ENCODE results near the gene DGCR8. TPM values are rescaled to one million over a fixed set of nuclear protein-coding genes. Genes with fewer than 3 reads are reported as not detected.

The DGCR8 gene
- total RNA-seq, 1 experiment from 2014 or later, result 16.4 TPM

GRCh38 chr22:20135806-20136602 is 56.0 kb downstream of the DGCR8 start:
- no peak overlapping the region for H2AFZ ChIP-seq (ENCODE audit: low read length)
- no peaks in the 10 kb centered on the region for H3K9me3 ChIP-seq (ENCODE audit: low read length)
- H3K27ac ChIP-seq (ENCODE audit: low read length), result no peak overlapping the region
- peaks cover 27% of the 10 kb centered on the region for H3K4me1 ChIP-seq (ENCODE audit: low read length)
- no peaks in the 10 kb centered on the region for H3K9me2 ChIP-seq (replicated peaks; ENCODE audit: insufficient read depth, low read length)
- H4K20me1 ChIP-seq (ENCODE audit: insufficient read depth, low read depth, low read length), result peaks cover 36% of the 10 kb centered on the region
- H3K27me3 ChIP-seq (ENCODE audit: low read length), result no peaks in the 10 kb centered on the region
- no peak overlapping the region for H3K4me2 ChIP-seq (ENCODE audit: low read depth, low read length, poor library complexity, severe bottlenecking)
- H3K79me2 ChIP-seq (ENCODE audit: low read length), result no peaks in the 10 kb centered on the region
- no peak for DNase-seq
- no peaks in the 10 kb centered on the region for H3K36me3 ChIP-seq (ENCODE audit: insufficient read depth, low read length)
- no peak overlapping the region for H3K9ac ChIP-seq (ENCODE audit: low read length)
- no peak overlapping the region for H3K4me3 ChIP-seq (ENCODE audit: low read length)

GRCh38 chr22:20136603-20136873 is 56.5 kb downstream of the DGCR8 start:
- peaks cover 27% of the 10 kb centered on the region for H3K4me1 ChIP-seq (ENCODE audit: low read length)
- no peaks in the 10 kb centered on the region for H3K36me3 ChIP-seq (ENCODE audit: insufficient read depth, low read length)
- no peak overlapping the region for H3K4me3 ChIP-seq (ENCODE audit: low read length)
- no peaks in the 10 kb centered on the region for H3K27me3 ChIP-seq (ENCODE audit: low read length)
- peaks cover 36% of the 10 kb centered on the region for H4K20me1 ChIP-seq (ENCODE audit: insufficient read depth, low read depth, low read length)
- H3K9ac ChIP-seq (ENCODE audit: low read length), result no peak overlapping the region
- H3K9me2 ChIP-seq (replicated peaks; ENCODE audit: insufficient read depth, low read length), result no peaks in the 10 kb centered on the region
- DNase-seq, result no peak
- H3K4me2 ChIP-seq (ENCODE audit: low read depth, low read length, poor library complexity, severe bottlenecking), result no peak overlapping the region
- no peak overlapping the region for H2AFZ ChIP-seq (ENCODE audit: low read length)
- no peaks in the 10 kb centered on the region for H3K79me2 ChIP-seq (ENCODE audit: low read length)
- H3K9me3 ChIP-seq (ENCODE audit: low read length), result no peaks in the 10 kb centered on the region
- H3K27ac ChIP-seq (ENCODE audit: low read length), result no peak overlapping the region

GRCh38 chr22:20137113-20137512 is 57.1 kb downstream of the DGCR8 start:
- no peak overlapping the region for H3K4me3 ChIP-seq (ENCODE audit: low read length)
- H3K4me2 ChIP-seq (ENCODE audit: low read depth, low read length, poor library complexity, severe bottlenecking), result no peak overlapping the region
- H3K9me3 ChIP-seq (ENCODE audit: low read length), result no peaks in the 10 kb centered on the region
- peaks cover 36% of the 10 kb centered on the region for H4K20me1 ChIP-seq (ENCODE audit: insufficient read depth, low read depth, low read length)
- no peaks in the 10 kb centered on the region for H3K9me2 ChIP-seq (replicated peaks; ENCODE audit: insufficient read depth, low read length)
- H3K27ac ChIP-seq (ENCODE audit: low read length), result no peak overlapping the region
- H3K9ac ChIP-seq (ENCODE audit: low read length), result no peak overlapping the region
- no peaks in the 10 kb centered on the region for H3K36me3 ChIP-seq (ENCODE audit: insufficient read depth, low read length)
- H3K79me2 ChIP-seq (ENCODE audit: low read length), result no peaks in the 10 kb centered on the region
- H2AFZ ChIP-seq (ENCODE audit: low read length), result no peak overlapping the region
- DNase-seq, result no peak
- peaks cover 27% of the 10 kb centered on the region for H3K4me1 ChIP-seq (ENCODE audit: low read length)
- no peaks in the 10 kb centered on the region for H3K27me3 ChIP-seq (ENCODE audit: low read length)

- H4K20me1 ChIP-seq (ENCODE audit: insufficient read depth, low read depth, low read length), result peaks cover 29% of the 10 kb centered on the region; the same call in 1 of the 2 replicates
- no peak overlapping the region for H3K4me3 ChIP-seq (ENCODE audit: low read length)
- H2AFZ ChIP-seq (ENCODE audit: low read length), result no peak overlapping the region
- no peaks in the 10 kb centered on the region for H3K79me2 ChIP-seq (ENCODE audit: low read length)
- no peaks in the 10 kb centered on the region for H3K9me2 ChIP-seq (replicated peaks; ENCODE audit: insufficient read depth, low read length)
- no peak overlapping the region for H3K27ac ChIP-seq (ENCODE audit: low read length)
- H3K36me3 ChIP-seq (ENCODE audit: insufficient read depth, low read length), result no peaks in the 10 kb centered on the region
- no peaks in the 10 kb centered on the region for H3K27me3 ChIP-seq (ENCODE audit: low read length)
- peaks cover 20% of the 10 kb centered on the region for H3K4me1 ChIP-seq (ENCODE audit: low read length)
- no peak overlapping the region for H3K4me2 ChIP-seq (ENCODE audit: low read depth, low read length, poor library complexity, severe bottlenecking)
- no peak for DNase-seq
- no peak overlapping the region for H3K9ac ChIP-seq (ENCODE audit: low read length)
- H3K9me3 ChIP-seq (ENCODE audit: low read length), result no peaks in the 10 kb centered on the region
Measured at GRCh38 chr22:20137671-20138416, 57.8 kb downstream of the DGCR8 start.

- Histone ChIP-seq H3K36me3 (ENCODE audit: insufficient read depth, low read length) (no peaks in the 10 kb centered on the region), H3K9me2 (replicated peaks; ENCODE audit: insufficient read depth, low read length) (no peaks in the 10 kb centered on the region), H3K4me3 (ENCODE audit: low read length) (no peak overlapping the region), H3K27me3 (ENCODE audit: low read length) (no peaks in the 10 kb centered on the region), H3K27ac (ENCODE audit: low read length) (no peak overlapping the region), H3K4me2 (ENCODE audit: low read depth, low read length, poor library complexity, severe bottlenecking) (no peak overlapping the region), H3K9me3 (ENCODE audit: low read length) (no peaks in the 10 kb centered on the region), H2AFZ (ENCODE audit: low read length) (no peak overlapping the region), H3K9ac (ENCODE audit: low read length) (no peak overlapping the region), H4K20me1 (ENCODE audit: insufficient read depth, low read depth, low read length) (peaks cover 25% of the 10 kb centered on the region; the same call in 1 of the 2 replicates), H3K4me1 (ENCODE audit: low read length) (peaks cover 19% of the 10 kb centered on the region), H3K79me2 (ENCODE audit: low read length) (no peaks in the 10 kb centered on the region)
- no peak for DNase-seq
Measured at GRCh38 chr22:20138417-20138738, 58.3 kb downstream of the DGCR8 start.

- Histone ChIP-seq H3K27me3 (ENCODE audit: low read length) (no peaks in the 10 kb centered on the region), H3K4me2 (ENCODE audit: low read depth, low read length, poor library complexity, severe bottlenecking) (no peak overlapping the region), H3K79me2 (ENCODE audit: low read length) (no peaks in the 10 kb centered on the region), H3K4me1 (ENCODE audit: low read length) (peaks cover 19% of the 10 kb centered on the region), H2AFZ (ENCODE audit: low read length) (no peak overlapping the region), H3K9me3 (ENCODE audit: low read length) (no peaks in the 10 kb centered on the region), H3K9me2 (replicated peaks; ENCODE audit: insufficient read depth, low read length) (no peaks in the 10 kb centered on the region), H3K27ac (ENCODE audit: low read length) (no peak overlapping the region), H3K36me3 (ENCODE audit: insufficient read depth, low read length) (no peaks in the 10 kb centered on the region), H3K9ac (ENCODE audit: low read length) (no peak overlapping the region), H3K4me3 (ENCODE audit: low read length) (no peak overlapping the region), H4K20me1 (ENCODE audit: insufficient read depth, low read depth, low read length) (peaks cover 25% of the 10 kb centered on the region; the same call in 1 of the 2 replicates)
- DNase-seq, result no peak
Measured at GRCh38 chr22:20138868-20139267, 58.8 kb downstream of the DGCR8 start.

GRCh38 chr22:20139391-20140106 is 59.5 kb downstream of the DGCR8 start:
- no peaks in the 10 kb centered on the region for H3K9me2 ChIP-seq (replicated peaks; ENCODE audit: insufficient read depth, low read length)
- no peak for DNase-seq
- no peak overlapping the region for H3K4me2 ChIP-seq (ENCODE audit: low read depth, low read length, poor library complexity, severe bottlenecking)
- no peaks in the 10 kb centered on the region for H3K79me2 ChIP-seq (ENCODE audit: low read length)
- H3K9me3 ChIP-seq (ENCODE audit: low read length), result no peaks in the 10 kb centered on the region
- H2AFZ ChIP-seq (ENCODE audit: low read length), result no peak overlapping the region
- no peaks in the 10 kb centered on the region for H3K36me3 ChIP-seq (ENCODE audit: insufficient read depth, low read length)
- H3K4me3 ChIP-seq (ENCODE audit: low read length), result no peak overlapping the region
- peaks cover 19% of the 10 kb centered on the region for H3K4me1 ChIP-seq (ENCODE audit: low read length)
- H3K27ac ChIP-seq (ENCODE audit: low read length), result no peak overlapping the region
- no peak overlapping the region for H3K9ac ChIP-seq (ENCODE audit: low read length)
- peaks cover 19% of the 10 kb centered on the region; the same call in 1 of the 2 replicates for H4K20me1 ChIP-seq (ENCODE audit: insufficient read depth, low read depth, low read length)
- H3K27me3 ChIP-seq (ENCODE audit: low read length), result no peaks in the 10 kb centered on the region

GRCh38 chr22:20140107-20140445 is 60.0 kb downstream of the DGCR8 start:
- DNase-seq, result no peak
- H3K4me2 ChIP-seq (ENCODE audit: low read depth, low read length, poor library complexity, severe bottlenecking), result no peak overlapping the region
- H4K20me1 ChIP-seq (ENCODE audit: insufficient read depth, low read depth, low read length), result peaks cover 18% of the 10 kb centered on the region; the same call in 1 of the 2 replicates
- no peak overlapping the region for H3K4me3 ChIP-seq (ENCODE audit: low read length)
- H3K79me2 ChIP-seq (ENCODE audit: low read length), result no peaks in the 10 kb centered on the region
- H3K27ac ChIP-seq (ENCODE audit: low read length), result no peak overlapping the region
- no peaks in the 10 kb centered on the region for H3K9me3 ChIP-seq (ENCODE audit: low read length)
- H3K27me3 ChIP-seq (ENCODE audit: low read length), result no peaks in the 10 kb centered on the region
- no peak overlapping the region for H3K9ac ChIP-seq (ENCODE audit: low read length)
- H3K4me1 ChIP-seq (ENCODE audit: low read length), result peaks cover 19% of the 10 kb centered on the region
- no peaks in the 10 kb centered on the region for H3K36me3 ChIP-seq (ENCODE audit: insufficient read depth, low read length)
- H2AFZ ChIP-seq (ENCODE audit: low read length), result no peak overlapping the region
- H3K9me2 ChIP-seq (replicated peaks; ENCODE audit: insufficient read depth, low read length), result no peaks in the 10 kb centered on the region
